Heart right ventricle (tissue), 16 donors: Measurements from ENCODE around the gene STRIP1. TPM values are rescaled to one million over a fixed set of nuclear protein-coding genes. Genes with fewer than 3 reads are reported as not detected.

Experiments used
- ATAC-seq, 8 donors: fragments of 200-7000 bp; cut with Tn5 transposase; one replicate each; pipeline ENCODE4 v1.9.1; 2020; ENCODE audit warnings: mild to moderate bottlenecking in 8 of 8, moderate library complexity in 8 of 8, moderate number of reproducible peaks in 1 of 8
- DNase-seq, 2 donors: peaks; one replicate each; pipeline ENCODE4 v3.0.0-alpha.2; 2020
- H3K27ac ChIP-seq, 10 donors: fragments of 200-600 bp; sonication (generic) in 2 of 10; one replicate each; pipeline versions ENCODE4 v1.5.0 to v1.8.0; 2020 to 2022; ENCODE audit warnings: mild to moderate bottlenecking in 3 of 10
- H3K27me3 ChIP-seq, 7 donors: fragments of 200-600 bp; one replicate each; pipeline ENCODE4 v1.8.0; 2021 to 2022; ENCODE audit warnings: mild to moderate bottlenecking in 2 of 7
- H3K36me3 ChIP-seq, 9 donors: fragments of 200-600 bp; sonication (generic) in 1 of 9; one replicate each; pipeline versions ENCODE4 v1.5.0 to v1.8.0; 2020 to 2022; ENCODE audit warnings: mild to moderate bottlenecking in 2 of 9
- H3K4me1 ChIP-seq, 9 donors: fragments of 200-600 bp; sonication (generic) in 1 of 9; one replicate each; pipeline versions ENCODE4 v1.5.0 to v1.8.0; 2020 to 2022; ENCODE audit warnings: mild to moderate bottlenecking in 4 of 9
- H3K4me3 ChIP-seq, 10 donors: fragments of 200-600 bp; sonication (generic) in 2 of 10; one replicate each; pipeline versions ENCODE4 v1.5.0 to v1.8.0; 2020 to 2022; ENCODE audit warnings: mild to moderate bottlenecking in 7 of 10, moderate library complexity in 2 of 10
- H3K9me3 ChIP-seq, 11 donors: fragments of 200-600 bp in 10 of 11; sonication (generic) in 2 of 11; one replicate each; pipeline versions ENCODE4 v1.5.0 to v1.8.0; 2013 to 2022; ENCODE audit warnings: mild to moderate bottlenecking in 2 of 11, control low read depth in 1 of 11, moderate library complexity in 1 of 11
- WGBS, 2 donors: extraction: QIAGEN DNeasy Blood & Tissue Kit; methylation state at CpG; one replicate each; pipeline ENCODE4 v1.1.7; 2013; ENCODE audit warnings: inconsistent platforms in 1 of 2; 5-methylcytosine and 5-hydroxymethylcytosine counted together
- intact Hi-C, 10 donors: fragments of 100-400 bp; cut with DNase I; formaldehyde crosslinking; loops; one replicate each; pipeline versions ENCODE4 v1.11.1 to v1.14.2; 2022
- polyA plus RNA-seq, 2 donors: library from polyadenylated mRNA; stranded (reverse); fragments of 200-250 nt; gene quantifications; one replicate each; pipeline ENCODE4 v1.2.3, GENCODE V29; 2013
- total RNA-seq, 10 donors: library from RNA; stranded (reverse); fragmentation: NEBNext Ultra II Directional in 3 of 10; extraction: Animal tissue kit (Norgen Biotek cat#: 25700) in 3 of 10; gene quantifications; one replicate each; pipeline versions ENCODE4 v1.2.1 to v1.2.4, GENCODE V29; 2021 to 2023
- TF ChIP-seq, protein P1 (sequence below), 9 donors: fragments of 200-600 bp; sonication (generic) in 2 of 9; IDR thresholded peaks; one replicate each; pipeline versions ENCODE4 v1.5.0 to v1.8.0; 2021 to 2022; ENCODE audit warnings: antibody characterized with exemption in 9 of 9, mild to moderate bottlenecking in 5 of 9, moderate library complexity in 1 of 9
- donor health status: Arrhythmogenic right ventricular cardiomyopathy.
- donor health status: ischemic (EF 13 %, LVEDD 7.1; RV severe dilation, severe dysfunction).
- donor health status: healthy with polysubstance abuse.
- donor health status: DM: no; HTN: yes; CAD: no.
- donor health status: DM: no; HTN: no; CAD: no.
- donor health status: ischemic (EF 25% LVEDD 6.9; RV normal size, moderate dysfunction).
- donor health status: ischemic (EF 25% LVEDD 5.7; RV mildly dilated, moderate dysfunction).
- donor health status: healthy.
- donor health status: DM: yes; HTN: yes; CAD: no.
- donor health status: Ischemic cardiomyopathy.
- donor health status: ischemic (EF 35%, LVEDD 5.7; RV mildly dilated, moderate dysfunction).
- donor health status: nonischemic (EF 11% LVEDD 7.7; RV severe dilation, severe dysfunction).
- donor health status: DM: yes; HTN: yes; CAD: no.
- donor health status: PGD.
- donor health status: ischemic (EF 29% LVEDD 5.4; RV normal size, mild dysfunction).
- donor health status: nonischemic (EF 23%, LVEDD 6.1; RV moderate dilation, normal function).

Gene STRIP1
- total and polyA plus RNA-seq, 12 donors = 10.3 to 23.2 (median 18.5) TPM

DNA sequence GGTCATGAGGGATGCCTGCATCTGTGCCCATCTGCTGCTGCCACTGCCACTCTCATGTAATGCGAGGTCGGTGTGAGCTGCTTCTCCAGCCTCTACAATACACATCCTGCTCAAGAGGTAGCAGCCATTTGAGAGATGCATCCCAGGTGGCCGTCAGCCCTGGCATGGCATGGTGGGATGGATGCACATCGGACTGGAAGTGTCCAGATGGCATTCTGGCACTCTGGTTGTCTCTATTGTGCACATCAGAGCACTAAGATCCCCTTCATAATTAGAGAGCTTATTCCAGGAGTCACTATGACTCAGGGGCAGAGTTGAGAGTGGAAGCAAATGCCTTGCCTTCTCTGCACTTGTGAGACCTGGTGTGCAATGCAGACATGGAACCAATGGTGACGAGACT lies 3.8 kb downstream of the STRIP1 start:
- intact Hi-C loops = loop anchor here in 1 of 10 donors (5.0 kb wide), 1 partner anchor 369 kb away; the partner anchor contains the start of gene LAMTOR5
- WGBS, 2 donors = 90 to 94% methylated on average over 5 of the region's 5 CpGs
- DNase-seq (no peak), ATAC-seq (no peak)
- peaks cover 0 to 27% (median 16%) of the 10 kb centered on the region in 9 donors for H3K4me1 ChIP-seq
- peaks cover 6 to 68% (median 50%) of the 10 kb centered on the region in 9 donors for H3K36me3 ChIP-seq
- H3K27me3 ChIP-seq = no peaks in the 10 kb centered on the region
- no peaks in the 10 kb centered on the region for H3K9me3 ChIP-seq
- TF ChIP-seq, protein P1, sequence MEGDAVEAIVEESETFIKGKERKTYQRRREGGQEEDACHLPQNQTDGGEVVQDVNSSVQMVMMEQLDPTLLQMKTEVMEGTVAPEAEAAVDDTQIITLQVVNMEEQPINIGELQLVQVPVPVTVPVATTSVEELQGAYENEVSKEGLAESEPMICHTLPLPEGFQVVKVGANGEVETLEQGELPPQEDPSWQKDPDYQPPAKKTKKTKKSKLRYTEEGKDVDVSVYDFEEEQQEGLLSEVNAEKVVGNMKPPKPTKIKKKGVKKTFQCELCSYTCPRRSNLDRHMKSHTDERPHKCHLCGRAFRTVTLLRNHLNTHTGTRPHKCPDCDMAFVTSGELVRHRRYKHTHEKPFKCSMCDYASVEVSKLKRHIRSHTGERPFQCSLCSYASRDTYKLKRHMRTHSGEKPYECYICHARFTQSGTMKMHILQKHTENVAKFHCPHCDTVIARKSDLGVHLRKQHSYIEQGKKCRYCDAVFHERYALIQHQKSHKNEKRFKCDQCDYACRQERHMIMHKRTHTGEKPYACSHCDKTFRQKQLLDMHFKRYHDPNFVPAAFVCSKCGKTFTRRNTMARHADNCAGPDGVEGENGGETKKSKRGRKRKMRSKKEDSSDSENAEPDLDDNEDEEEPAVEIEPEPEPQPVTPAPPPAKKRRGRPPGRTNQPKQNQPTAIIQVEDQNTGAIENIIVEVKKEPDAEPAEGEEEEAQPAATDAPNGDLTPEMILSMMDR (IDR thresholded peaks at IDR 0.05) = no peak
- H3K4me3 ChIP-seq = no peak overlapping the region
- H3K27ac ChIP-seq = no peak overlapping the region

DNA sequence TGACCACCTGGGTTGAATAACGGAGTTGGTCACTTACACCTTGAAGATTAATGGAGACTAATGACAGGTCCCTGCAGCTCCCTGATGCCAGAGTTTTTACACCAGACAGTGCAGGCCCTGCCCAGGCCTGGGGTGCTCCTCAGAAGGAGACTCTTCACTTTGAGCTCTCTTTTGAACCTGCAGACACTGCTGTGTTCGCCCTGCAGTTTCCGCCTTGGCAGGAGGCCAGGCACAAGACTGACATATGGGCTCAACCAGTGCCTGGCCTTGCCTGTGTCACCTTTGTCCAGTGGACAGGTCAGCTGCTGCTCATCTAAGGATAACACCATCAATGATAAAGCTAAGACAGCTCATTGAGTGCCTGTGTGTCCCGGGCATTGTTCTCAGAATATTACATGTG lies 5.2 kb downstream of the STRIP1 start:
- no peaks in the 10 kb centered on the region for H3K9me3 ChIP-seq
- H3K27me3 ChIP-seq = no peaks in the 10 kb centered on the region
- H3K36me3 ChIP-seq = peaks cover 8 to 81% (median 64%) of the 10 kb centered on the region in 9 donors

DNA sequence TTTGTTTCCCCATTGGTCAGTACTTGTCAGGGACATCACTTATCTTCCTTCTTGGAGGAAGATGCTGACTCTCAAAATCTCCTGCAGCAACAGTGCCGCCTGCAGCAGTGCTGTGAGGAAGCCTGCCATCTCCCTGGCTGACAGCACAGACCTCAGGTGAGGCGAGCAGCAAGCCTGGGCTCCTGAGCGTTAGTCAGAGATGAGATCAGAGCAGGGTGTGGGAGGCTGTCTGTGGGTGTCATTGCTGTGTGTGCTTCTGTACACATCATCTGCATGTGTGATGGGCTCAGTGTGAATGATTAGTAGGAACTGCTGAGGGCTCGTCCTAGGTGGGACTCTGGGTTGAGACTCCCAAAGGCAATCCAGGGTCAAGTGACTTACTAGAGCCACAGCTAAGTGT lies 6.1 kb downstream of the STRIP1 start:
- no peak overlapping the region for H3K4me3 ChIP-seq
- H3K4me1 ChIP-seq = peaks cover 0 to 18% (median 12%) of the 10 kb centered on the region in 9 donors
- TF ChIP-seq, protein P1 (IDR thresholded peaks at IDR 0.05) = no peak
- H3K27me3 ChIP-seq = no peaks in the 10 kb centered on the region
- no peaks in the 10 kb centered on the region for H3K9me3 ChIP-seq
- 94 to 95% methylated on average over 4 of the region's 4 CpGs for WGBS, 2 donors
- DNase-seq (no peak), ATAC-seq (no peak)
- H3K27ac ChIP-seq = no peak overlapping the region
- intact Hi-C loops = no loop called here
- H3K36me3 ChIP-seq = peaks cover 8 to 90% (median 73%) of the 10 kb centered on the region in 9 donors

More for the DNA sequence above, 5.2 kb downstream of the STRIP1 start:
- no peak overlapping the region for H3K27ac ChIP-seq
- intact Hi-C loops = loop anchor here in 1 of 10 donors (5.0 kb wide), 1 partner anchor 368 kb away; the partner anchor contains the start of gene LAMTOR5
- ATAC-seq = no peak
- no peak for DNase-seq
- 65 to 68% methylated on average over 4 of the region's 4 CpGs for WGBS, 2 donors
- TF ChIP-seq, protein P1 (IDR thresholded peaks at IDR 0.05) = no peak
- H3K4me1 ChIP-seq = peaks cover 0 to 25% (median 16%) of the 10 kb centered on the region in 9 donors
- H3K4me3 ChIP-seq = no peak overlapping the region

DNA sequence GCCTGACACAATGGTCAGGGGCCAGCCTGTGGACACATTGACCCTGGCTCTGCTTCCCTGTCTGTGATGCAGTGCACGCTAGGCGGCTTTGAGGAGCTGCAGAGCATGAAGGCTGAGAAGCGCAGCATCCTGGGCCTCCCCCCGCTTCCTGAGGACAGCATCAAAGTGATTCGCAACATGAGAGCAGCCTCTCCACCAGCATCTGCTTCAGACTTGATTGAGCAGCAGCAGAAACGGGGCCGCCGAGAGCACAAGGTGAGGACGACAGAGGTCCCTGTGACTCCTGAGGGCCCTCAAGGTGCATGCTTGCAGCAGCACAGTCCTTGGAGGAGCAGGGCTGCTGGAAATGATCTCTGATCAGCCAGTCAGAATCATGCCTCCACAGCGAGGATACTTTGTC lies 8.6 kb downstream of the STRIP1 start:
- DNase-seq (no peak), ATAC-seq (no peak)
- WGBS, 2 donors = 95 to 96% methylated on average over 10 of the region's 10 CpGs

More for the DNA sequence above, 8.6 kb downstream of the STRIP1 start:
- Histone ChIP-seq H3K4me3 (no peak overlapping the region), H3K27me3 (no peaks in the 10 kb centered on the region), H3K9me3 (no peaks in the 10 kb centered on the region), H3K27ac (no peak overlapping the region), H3K4me1 (no peaks in the 10 kb centered on the region), H3K36me3 (peaks cover 8 to 100% (median 96%) of the 10 kb centered on the region in 9 donors)
- TF ChIP-seq, protein P1 (IDR thresholded peaks at IDR 0.05) = no peak
- intact Hi-C loops = no loop called here
